Measurements from ENCODE around the gene TYW1. TPM values are rescaled to one million over a fixed set of nuclear protein-coding genes. Genes with fewer than 3 reads are reported as not detected.

The TYW1 gene
- total RNA-seq, result 9.9 and 10.4 TPM in 2 replicates

GRCh38 chr7:66996444-66997191 is at the start of gene TYW1:
Gene TYW1, plus strand, starts transcription at chr7:66996833. Its CDS starts 146 bp downstream, at chr7:66996979.

GRCh38 chr7:66995050-66995776 is 1.4 kb upstream of the TYW1 start, which contains the start of gene SBDS:
Gene SBDS, minus strand, starts transcription at chr7:66995586. Its CDS starts 169 bp downstream, at chr7:66995417.

Other genes starting within 250 kb of the TYW1 start
- 103 and 128 TPM in 2 replicates for gene TMEM248, start 75.6 kb upstream of the TYW1 start, total RNA-seq
- 49.4 and 58.5 TPM in 2 replicates for gene SBDS, start 1.2 kb upstream of the TYW1 start, total RNA-seq